ENCODE measurements around the gene TIMP3. TPM values are rescaled to one million over a fixed set of nuclear protein-coding genes. Genes with fewer than 3 reads are reported as not detected.

TIMP3 gene
- total RNA-seq, 1 experiment from 2014 or later: 0.87 TPM

DNA sequence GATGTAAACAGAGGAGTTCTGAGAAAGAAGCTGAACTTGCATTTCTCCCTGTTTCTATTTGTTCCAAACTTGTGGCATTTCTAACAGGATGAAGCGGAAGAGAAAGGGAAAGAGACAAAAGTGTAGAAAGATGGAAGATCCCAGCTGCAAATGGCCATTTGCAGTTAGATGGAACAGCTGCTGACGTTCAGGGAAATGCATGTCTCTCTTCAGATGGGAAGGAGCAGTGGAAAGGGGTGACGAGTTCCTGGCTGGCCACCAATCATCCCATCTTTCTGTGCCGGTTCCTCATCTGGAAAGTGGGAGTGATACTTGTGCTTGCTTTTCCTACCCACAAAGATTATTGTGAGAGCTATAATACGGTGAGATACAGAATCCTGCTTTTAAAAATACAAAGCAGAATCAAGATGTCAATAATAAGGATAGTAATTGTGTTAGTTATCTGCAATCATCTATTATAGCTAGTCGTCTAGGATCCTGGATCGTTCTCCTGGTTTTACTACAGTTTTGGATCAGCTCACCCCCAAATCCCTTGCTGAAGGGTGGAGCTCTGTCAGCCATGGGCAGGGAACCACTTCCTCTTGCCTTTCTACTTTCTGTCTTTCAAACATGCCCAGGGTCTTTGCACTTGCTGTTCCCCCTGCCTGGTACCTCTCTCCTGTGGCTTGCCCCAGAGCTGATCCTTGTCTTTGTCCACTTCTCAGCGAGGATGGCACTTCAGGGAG is 1.2 kb upstream of the TIMP3 start:
- Histone ChIP-seq H3T11ph (ENCODE audit: low read length) (no peak overlapping the region), H3K79me2 (ENCODE audit: insufficient read depth, low read length) (no peaks in the 10 kb centered on the region), H2BK120ac (ENCODE audit: low read depth, low read length, poor library complexity, severe bottlenecking) (no peak overlapping the region), H4K5ac (ENCODE audit: insufficient read length, low read depth, low read length) (no peak overlapping the region), H3K23ac (ENCODE audit: insufficient read length, low read depth, low read length) (no peak overlapping the region), H3K56ac (ENCODE audit: insufficient read length, low read depth, low read length) (no peak overlapping the region), H3K23me2 (ENCODE audit: insufficient read length, low read depth, low read length, poor library complexity, severe bottlenecking) (peaks cover 9% of the 10 kb centered on the region), H4K20me1 (ENCODE audit: control insufficient read depth, insufficient read depth, insufficient read length) (peaks cover 3% of the 10 kb centered on the region), H3K79me1 (ENCODE audit: insufficient read depth, low read depth, low read length, poor library complexity, severe bottlenecking) (no peaks in the 10 kb centered on the region), H3K4ac (ENCODE audit: low read depth, low read length) (no peak overlapping the region), H2AK5ac (ENCODE audit: insufficient read length, low read length) (no peak overlapping the region), H3K27ac (ENCODE audit: insufficient read length, low read depth, low read length) (no peak overlapping the region), H3K27me3 (ENCODE audit: insufficient read depth, low read length) (peaks cover 6% of the 10 kb centered on the region; the same call in 1 of the 2 replicates), H2AFZ (ENCODE audit: low read length) (no peak overlapping the region), H3K4me2 (ENCODE audit: insufficient read depth, insufficient read length, low read length) (peak overlapping the region; percentile 83), H2BK20ac (ENCODE audit: low read depth, low read length, poor library complexity, severe bottlenecking) (no peak overlapping the region), H2BK5ac (ENCODE audit: insufficient read length, low read length) (no peak overlapping the region), H3K14ac (ENCODE audit: insufficient read depth, low read length) (no peak overlapping the region), H4K8ac (replicated peaks; ENCODE audit: insufficient read length, low read depth, low read length) (no peak overlapping the region), H2BK12ac (ENCODE audit: insufficient read length, low read depth, low read length) (no peak overlapping the region), H3K9ac (ENCODE audit: extremely low read depth, insufficient read length, low read length) (no peak overlapping the region), H3K9me3 (ENCODE audit: control insufficient read depth, low read depth, low read length) (no peaks in the 10 kb centered on the region), H2BK15ac (ENCODE audit: low read depth, low read length) (no peak overlapping the region), H3K18ac (ENCODE audit: insufficient read length, low read depth, low read length) (no peak overlapping the region), H3K4me1 (ENCODE audit: insufficient read depth, low read length) (no peaks in the 10 kb centered on the region), H4K91ac (ENCODE audit: insufficient read length, low read depth, low read length) (no peak overlapping the region)
- no peak for DNase-seq
- peaks cover 0 to 9% (median 0%) of the 10 kb centered on the region in 3 experiments; a peak in 3 of 7 replicates for H3K36me3 Mint-ChIP-seq (ENCODE audit: insufficient read depth in 1 of 3, low read depth in 3 of 3)
- peak overlapping the region in 1 of 2 experiments; percentile 71; a peak in 1 of 5 replicates for H3K4me3 Mint-ChIP-seq
- H3K4me1 Mint-ChIP-seq: peaks cover 29 to 44% of the 10 kb centered on the region in 2 experiments
- H3K9me3 Mint-ChIP-seq: no peaks in the 10 kb centered on the region
- WGBS (ENCODE audit: extremely low coverage, insufficient read length, low lambda C conversion rate): no CpG with 5 or more reads among the region's 8 CpGs
- TF ChIP-seq, protein P1, sequence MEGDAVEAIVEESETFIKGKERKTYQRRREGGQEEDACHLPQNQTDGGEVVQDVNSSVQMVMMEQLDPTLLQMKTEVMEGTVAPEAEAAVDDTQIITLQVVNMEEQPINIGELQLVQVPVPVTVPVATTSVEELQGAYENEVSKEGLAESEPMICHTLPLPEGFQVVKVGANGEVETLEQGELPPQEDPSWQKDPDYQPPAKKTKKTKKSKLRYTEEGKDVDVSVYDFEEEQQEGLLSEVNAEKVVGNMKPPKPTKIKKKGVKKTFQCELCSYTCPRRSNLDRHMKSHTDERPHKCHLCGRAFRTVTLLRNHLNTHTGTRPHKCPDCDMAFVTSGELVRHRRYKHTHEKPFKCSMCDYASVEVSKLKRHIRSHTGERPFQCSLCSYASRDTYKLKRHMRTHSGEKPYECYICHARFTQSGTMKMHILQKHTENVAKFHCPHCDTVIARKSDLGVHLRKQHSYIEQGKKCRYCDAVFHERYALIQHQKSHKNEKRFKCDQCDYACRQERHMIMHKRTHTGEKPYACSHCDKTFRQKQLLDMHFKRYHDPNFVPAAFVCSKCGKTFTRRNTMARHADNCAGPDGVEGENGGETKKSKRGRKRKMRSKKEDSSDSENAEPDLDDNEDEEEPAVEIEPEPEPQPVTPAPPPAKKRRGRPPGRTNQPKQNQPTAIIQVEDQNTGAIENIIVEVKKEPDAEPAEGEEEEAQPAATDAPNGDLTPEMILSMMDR (conservative IDR thresholded peaks at IDR 0.05): no peak
- H3K27ac Mint-ChIP-seq: no peak overlapping the region
- peaks cover 39% of the 10 kb centered on the region for H3K27me3 Mint-ChIP-seq (ENCODE audit: low read depth)
